WI38 (cell line): Measurements from ENCODE around the gene SLU7.

ENCODE experiments used
- H3K4me3 ChIP-seq: 2 replicates; pipeline ENCODE4 v1.5.1; 2011; ENCODE audit warnings: low read depth, mild to moderate bottlenecking, control low read depth, low read length
- TF ChIP-seq, protein P1 (sequence below): IDR thresholded peaks from 2 replicates; pipeline ENCODE4 v1.5.1; 2012; ENCODE audit warnings: low read depth, mild to moderate bottlenecking, control low read depth, low read length

The SLU7 gene

GRCh38 chr5:160367261-160367660 lies 51.6 kb downstream of the SLU7 start:
- H3K4me3 ChIP-seq: no peak overlapping the region
- TF ChIP-seq, protein P1, sequence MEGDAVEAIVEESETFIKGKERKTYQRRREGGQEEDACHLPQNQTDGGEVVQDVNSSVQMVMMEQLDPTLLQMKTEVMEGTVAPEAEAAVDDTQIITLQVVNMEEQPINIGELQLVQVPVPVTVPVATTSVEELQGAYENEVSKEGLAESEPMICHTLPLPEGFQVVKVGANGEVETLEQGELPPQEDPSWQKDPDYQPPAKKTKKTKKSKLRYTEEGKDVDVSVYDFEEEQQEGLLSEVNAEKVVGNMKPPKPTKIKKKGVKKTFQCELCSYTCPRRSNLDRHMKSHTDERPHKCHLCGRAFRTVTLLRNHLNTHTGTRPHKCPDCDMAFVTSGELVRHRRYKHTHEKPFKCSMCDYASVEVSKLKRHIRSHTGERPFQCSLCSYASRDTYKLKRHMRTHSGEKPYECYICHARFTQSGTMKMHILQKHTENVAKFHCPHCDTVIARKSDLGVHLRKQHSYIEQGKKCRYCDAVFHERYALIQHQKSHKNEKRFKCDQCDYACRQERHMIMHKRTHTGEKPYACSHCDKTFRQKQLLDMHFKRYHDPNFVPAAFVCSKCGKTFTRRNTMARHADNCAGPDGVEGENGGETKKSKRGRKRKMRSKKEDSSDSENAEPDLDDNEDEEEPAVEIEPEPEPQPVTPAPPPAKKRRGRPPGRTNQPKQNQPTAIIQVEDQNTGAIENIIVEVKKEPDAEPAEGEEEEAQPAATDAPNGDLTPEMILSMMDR: no peak

GRCh38 chr5:160366230-160366629 lies 52.7 kb downstream of the SLU7 start:
- H3K4me3 ChIP-seq: no peak overlapping the region
- TF ChIP-seq, protein P1: no peak

DNA sequence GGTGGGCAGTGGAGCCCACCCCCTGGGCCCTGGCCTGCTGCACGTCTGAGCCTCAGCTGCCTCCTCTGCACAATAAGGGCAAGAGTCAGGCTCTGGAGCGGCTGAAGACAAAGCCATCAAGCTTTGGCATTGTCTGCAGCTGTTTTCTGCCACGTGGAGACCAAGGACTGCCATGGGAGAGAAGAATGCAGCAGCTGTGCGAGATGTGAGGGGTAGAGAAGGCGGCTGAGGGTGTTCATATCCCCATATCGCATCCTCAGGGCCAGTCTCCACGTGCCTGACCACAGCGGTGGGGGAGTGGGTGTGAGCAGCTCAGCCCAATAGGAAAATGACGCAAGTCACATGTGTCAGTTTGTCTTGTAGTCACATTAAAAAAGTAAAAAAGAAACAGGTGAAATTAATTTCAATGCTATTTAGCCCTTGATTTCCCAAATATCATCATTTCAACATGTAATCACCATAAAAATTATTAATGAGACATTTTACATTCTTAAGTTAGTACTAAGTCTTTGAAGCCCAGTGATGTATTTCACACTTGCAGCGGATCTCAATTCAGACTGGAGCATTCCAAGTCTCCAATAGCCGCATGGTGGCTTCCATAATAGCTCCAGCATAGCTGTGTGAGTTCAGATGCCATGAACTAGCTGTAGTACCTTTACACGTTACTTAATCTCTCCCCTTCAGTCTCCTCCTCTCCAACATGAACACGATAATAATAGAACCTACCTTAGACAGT lies 55.1 kb downstream of the SLU7 start:
- H3K4me3 ChIP-seq: no peak overlapping the region
- TF ChIP-seq, protein P1: no peak

- TF ChIP-seq, protein P1: no peak
- H3K4me3 ChIP-seq: no peak overlapping the region
These were observed 55.7 kb downstream of the SLU7 start for GRCh38 chr5:160363211-160363610.

- TF ChIP-seq, protein P1: no peak
These were observed 57.2 kb downstream of the SLU7 start for GRCh38 chr5:160361624-160362228.

GRCh38 chr5:160360310-160360709 lies 58.6 kb downstream of the SLU7 start:
- TF ChIP-seq, protein P1: no peak
- H3K4me3 ChIP-seq: no peak overlapping the region

More at GRCh38 chr5:160361624-160362228, 57.2 kb downstream of the SLU7 start:
- H3K4me3 ChIP-seq: no peak overlapping the region

DNA sequence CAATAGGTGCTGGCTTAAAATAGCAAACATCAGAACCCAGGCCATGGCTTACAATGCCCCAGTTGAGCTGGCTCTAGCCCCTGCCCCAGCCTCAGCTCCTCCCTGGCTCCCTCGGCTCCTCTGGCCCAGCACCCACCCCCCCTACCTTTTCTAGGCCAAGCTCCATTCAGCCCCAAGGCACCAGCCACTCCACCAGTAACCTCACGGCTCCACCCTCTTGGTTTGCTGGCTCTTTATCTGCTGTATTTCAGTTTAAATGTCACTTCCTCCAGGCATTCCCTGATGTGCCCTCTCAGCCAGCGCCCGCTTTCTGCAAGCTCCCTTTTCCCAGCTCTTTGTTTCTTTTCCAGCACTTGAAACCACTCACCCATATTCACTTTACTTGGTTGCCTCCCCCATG lies 59.1 kb downstream of the SLU7 start:
- H3K4me3 ChIP-seq: no peak overlapping the region
- TF ChIP-seq, protein P1: no peak
